ENCODE data around the gene HRK. TPM values are rescaled to one million over a fixed set of nuclear protein-coding genes. Genes with fewer than 3 reads are reported as not detected.

The HRK gene
- total and polyA plus RNA-seq, 9 of the 15 experiments (the other 6 are each of a cell fraction or from before 2014, with no cell fraction given) = 0.01 to 0.05 (median 0.04) TPM; not detected in 6

GRCh38 chr12:116919247-116919661 is 38.0 kb upstream of the HRK start (continued):
- TF ChIP-seq, protein P1, sequence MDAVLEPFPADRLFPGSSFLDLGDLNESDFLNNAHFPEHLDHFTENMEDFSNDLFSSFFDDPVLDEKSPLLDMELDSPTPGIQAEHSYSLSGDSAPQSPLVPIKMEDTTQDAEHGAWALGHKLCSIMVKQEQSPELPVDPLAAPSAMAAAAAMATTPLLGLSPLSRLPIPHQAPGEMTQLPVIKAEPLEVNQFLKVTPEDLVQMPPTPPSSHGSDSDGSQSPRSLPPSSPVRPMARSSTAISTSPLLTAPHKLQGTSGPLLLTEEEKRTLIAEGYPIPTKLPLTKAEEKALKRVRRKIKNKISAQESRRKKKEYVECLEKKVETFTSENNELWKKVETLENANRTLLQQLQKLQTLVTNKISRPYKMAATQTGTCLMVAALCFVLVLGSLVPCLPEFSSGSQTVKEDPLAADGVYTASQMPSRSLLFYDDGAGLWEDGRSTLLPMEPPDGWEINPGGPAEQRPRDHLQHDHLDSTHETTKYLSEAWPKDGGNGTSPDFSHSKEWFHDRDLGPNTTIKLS (IDR thresholded peaks at IDR 0.05; ENCODE audit: borderline replicate concordance, low read depth) = no peak
- TF ChIP-seq CBX3 (IDR thresholded peaks at IDR 0.05; ENCODE audit: borderline replicate concordance in 1 of 2, low read length in 2 of 2) (peak in 1 of 2 experiments; percentile 88; a peak in 2 of 3 replicates), BHLHE40 (IDR thresholded peaks at IDR 0.05; ENCODE audit: low read length) (0 out of 2 replicates have a peak, but pooled peaks have one; percentile 28), TRIM28 (IDR thresholded peaks at IDR 0.05) (no peak), DIDO1 (tag; IDR thresholded peaks at IDR 0.05; ENCODE audit: low read depth) (0 out of 2 replicates have a peak, but pooled peaks have one; percentile 22), ETV5 (CRISPR knock-in tag; IDR thresholded peaks at IDR 0.05; ENCODE audit: low read depth) (peak; percentile 93), ETV6 (IDR thresholded peaks at IDR 0.05; ENCODE audit: borderline replicate concordance in 1 of 2, low read depth in 2 of 2, low read length in 1 of 2) (peak; percentile 69 to 94; a peak in 3 of 4 replicates), ETV6 (CRISPR knock-in tag; IDR thresholded peaks at IDR 0.05; ENCODE audit: borderline replicate concordance) (no peak), GABPB1 (CRISPR knock-in tag; IDR thresholded peaks at IDR 0.05) (peak; percentile 54; the same call in 1 of the 2 replicates), SIN3A (IDR thresholded peaks at IDR 0.05; ENCODE audit: borderline replicate concordance in 2 of 2, control insufficient read depth in 1 of 2, low read depth in 2 of 2, low read length in 2 of 2) (no peak), L3MBTL2 (IDR thresholded peaks at IDR 0.05) (peak; percentile 59; the same call in 1 of the 2 replicates), PHTF2 (CRISPR knock-in tag; IDR thresholded peaks at IDR 0.05) (peak; percentile 31; the same call in 1 of the 2 replicates), SMARCE1 (IDR thresholded peaks at IDR 0.05) (peak; percentile 92), TBL1XR1 (IDR thresholded peaks at IDR 0.05; ENCODE audit: low read length in 2 of 2) (peak in 1 of 2 experiments; percentile 42; a peak in 1 of 4 replicates), PYGO2 (tag; IDR thresholded peaks at IDR 0.05) (no peak), BCOR (IDR thresholded peaks at IDR 0.05) (peak; percentile 61; the same call in 1 of the 2 replicates), SAP30 (IDR thresholded peaks at IDR 0.05; ENCODE audit: borderline replicate concordance, insufficient read depth, low read depth, low read length, poor library complexity, severe bottlenecking) (no peak), BRD9 (IDR thresholded peaks at IDR 0.05; ENCODE audit: low read depth, partially characterized antibody) (peak; percentile 62), ZNF696 (CRISPR knock-in tag; conservative IDR thresholded peaks at IDR 0.05) (no peak)
- TF ChIP-seq, protein P2, sequence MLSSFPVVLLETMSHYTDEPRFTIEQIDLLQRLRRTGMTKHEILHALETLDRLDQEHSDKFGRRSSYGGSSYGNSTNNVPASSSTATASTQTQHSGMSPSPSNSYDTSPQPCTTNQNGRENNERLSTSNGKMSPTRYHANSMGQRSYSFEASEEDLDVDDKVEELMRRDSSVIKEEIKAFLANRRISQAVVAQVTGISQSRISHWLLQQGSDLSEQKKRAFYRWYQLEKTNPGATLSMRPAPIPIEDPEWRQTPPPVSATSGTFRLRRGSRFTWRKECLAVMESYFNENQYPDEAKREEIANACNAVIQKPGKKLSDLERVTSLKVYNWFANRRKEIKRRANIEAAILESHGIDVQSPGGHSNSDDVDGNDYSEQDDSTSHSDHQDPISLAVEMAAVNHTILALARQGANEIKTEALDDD (IDR thresholded peaks at IDR 0.05) = peak; percentile 100
- TF ChIP-seq, protein P3, sequence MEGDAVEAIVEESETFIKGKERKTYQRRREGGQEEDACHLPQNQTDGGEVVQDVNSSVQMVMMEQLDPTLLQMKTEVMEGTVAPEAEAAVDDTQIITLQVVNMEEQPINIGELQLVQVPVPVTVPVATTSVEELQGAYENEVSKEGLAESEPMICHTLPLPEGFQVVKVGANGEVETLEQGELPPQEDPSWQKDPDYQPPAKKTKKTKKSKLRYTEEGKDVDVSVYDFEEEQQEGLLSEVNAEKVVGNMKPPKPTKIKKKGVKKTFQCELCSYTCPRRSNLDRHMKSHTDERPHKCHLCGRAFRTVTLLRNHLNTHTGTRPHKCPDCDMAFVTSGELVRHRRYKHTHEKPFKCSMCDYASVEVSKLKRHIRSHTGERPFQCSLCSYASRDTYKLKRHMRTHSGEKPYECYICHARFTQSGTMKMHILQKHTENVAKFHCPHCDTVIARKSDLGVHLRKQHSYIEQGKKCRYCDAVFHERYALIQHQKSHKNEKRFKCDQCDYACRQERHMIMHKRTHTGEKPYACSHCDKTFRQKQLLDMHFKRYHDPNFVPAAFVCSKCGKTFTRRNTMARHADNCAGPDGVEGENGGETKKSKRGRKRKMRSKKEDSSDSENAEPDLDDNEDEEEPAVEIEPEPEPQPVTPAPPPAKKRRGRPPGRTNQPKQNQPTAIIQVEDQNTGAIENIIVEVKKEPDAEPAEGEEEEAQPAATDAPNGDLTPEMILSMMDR (IDR thresholded peaks at IDR 0.05 in 2 of 3, conservative IDR thresholded peaks at IDR 0.05 in 1 of 3; ENCODE audit: insufficient read depth in 2 of 3, low read depth in 1 of 3, low read length in 3 of 3) = peak in 1 of 3 experiments; percentile 5; a peak in 1 of 6 replicates
- TF ChIP-seq, protein P4, sequence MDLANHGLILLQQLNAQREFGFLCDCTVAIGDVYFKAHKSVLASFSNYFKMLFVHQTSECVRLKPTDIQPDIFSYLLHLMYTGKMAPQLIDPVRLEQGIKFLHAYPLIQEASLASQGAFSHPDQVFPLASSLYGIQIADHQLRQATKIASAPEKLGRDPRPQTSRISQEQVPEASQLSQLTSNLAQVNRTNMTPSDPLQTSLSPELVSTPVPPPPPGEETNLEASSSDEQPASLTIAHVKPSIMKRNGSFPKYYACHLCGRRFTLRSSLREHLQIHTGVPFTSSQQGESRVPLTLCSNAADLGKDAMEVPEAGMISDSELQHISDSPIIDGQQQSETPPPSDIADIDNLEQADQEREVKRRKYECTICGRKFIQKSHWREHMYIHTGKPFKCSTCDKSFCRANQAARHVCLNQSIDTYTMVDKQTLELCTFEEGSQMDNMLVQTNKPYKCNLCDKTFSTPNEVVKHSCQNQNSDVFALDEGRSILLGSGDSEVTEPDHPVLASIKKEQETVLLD (IDR thresholded peaks at IDR 0.05) = peak; percentile 28; the same call in 1 of the 2 replicates
